ENCODE data around the gene UBL7. TPM values are rescaled to one million over a fixed set of nuclear protein-coding genes. Genes with fewer than 3 reads are reported as not detected.

Gene UBL7
- total RNA-seq, 1 experiment from 2014 or later, result 47.5 TPM

GRCh38 chr15:74420193-74420905 lies 40.6 kb downstream of the UBL7 start:
- Histone ChIP-seq H2BK12ac (ENCODE audit: insufficient read length, low read depth, low read length) (no peak overlapping the region), H2BK5ac (ENCODE audit: insufficient read length, low read length) (no peak overlapping the region), H2BK120ac (ENCODE audit: low read depth, low read length, poor library complexity, severe bottlenecking) (no peak overlapping the region), H2BK15ac (ENCODE audit: low read depth, low read length) (no peak overlapping the region), H4K20me1 (ENCODE audit: control insufficient read depth, insufficient read depth, insufficient read length) (no peaks in the 10 kb centered on the region), H4K5ac (ENCODE audit: insufficient read length, low read depth, low read length) (no peak overlapping the region), H2BK20ac (ENCODE audit: low read depth, low read length, poor library complexity, severe bottlenecking) (no peak overlapping the region), H2AFZ (ENCODE audit: low read length) (no peak overlapping the region), H3K56ac (ENCODE audit: insufficient read length, low read depth, low read length) (no peak overlapping the region), H3K79me2 (ENCODE audit: insufficient read depth, low read length) (0 out of 2 replicates have a peak, but pooled peaks cover 2% of the 10 kb centered on the region), H3K79me1 (ENCODE audit: insufficient read depth, low read depth, low read length, poor library complexity, severe bottlenecking) (no peaks in the 10 kb centered on the region), H3K9ac (ENCODE audit: extremely low read depth, insufficient read length, low read length) (no peak overlapping the region), H3K4ac (ENCODE audit: low read depth, low read length) (no peak overlapping the region), H3K18ac (ENCODE audit: insufficient read length, low read depth, low read length) (no peak overlapping the region), H3K4me1 (ENCODE audit: insufficient read depth, low read length) (peaks cover 7% of the 10 kb centered on the region; the same call in 1 of the 2 replicates), H3K4me2 (ENCODE audit: insufficient read depth, insufficient read length, low read length) (no peak overlapping the region), H4K91ac (ENCODE audit: insufficient read length, low read depth, low read length) (no peak overlapping the region), H3K9me3 (ENCODE audit: control insufficient read depth, low read depth, low read length) (no peaks in the 10 kb centered on the region), H2AK5ac (ENCODE audit: insufficient read length, low read length) (no peak overlapping the region), H3K14ac (ENCODE audit: insufficient read depth, low read length) (no peak overlapping the region), H4K8ac (replicated peaks; ENCODE audit: insufficient read length, low read depth, low read length) (no peak overlapping the region), H3K27ac (ENCODE audit: insufficient read length, low read depth, low read length) (no peak overlapping the region), H3T11ph (ENCODE audit: low read length) (no peak overlapping the region), H3K27me3 (ENCODE audit: insufficient read depth, low read length) (no peaks in the 10 kb centered on the region), H3K23me2 (ENCODE audit: insufficient read length, low read depth, low read length, poor library complexity, severe bottlenecking) (no peaks in the 10 kb centered on the region), H3K23ac (ENCODE audit: insufficient read length, low read depth, low read length) (no peak overlapping the region)
- TF ChIP-seq, protein P1, sequence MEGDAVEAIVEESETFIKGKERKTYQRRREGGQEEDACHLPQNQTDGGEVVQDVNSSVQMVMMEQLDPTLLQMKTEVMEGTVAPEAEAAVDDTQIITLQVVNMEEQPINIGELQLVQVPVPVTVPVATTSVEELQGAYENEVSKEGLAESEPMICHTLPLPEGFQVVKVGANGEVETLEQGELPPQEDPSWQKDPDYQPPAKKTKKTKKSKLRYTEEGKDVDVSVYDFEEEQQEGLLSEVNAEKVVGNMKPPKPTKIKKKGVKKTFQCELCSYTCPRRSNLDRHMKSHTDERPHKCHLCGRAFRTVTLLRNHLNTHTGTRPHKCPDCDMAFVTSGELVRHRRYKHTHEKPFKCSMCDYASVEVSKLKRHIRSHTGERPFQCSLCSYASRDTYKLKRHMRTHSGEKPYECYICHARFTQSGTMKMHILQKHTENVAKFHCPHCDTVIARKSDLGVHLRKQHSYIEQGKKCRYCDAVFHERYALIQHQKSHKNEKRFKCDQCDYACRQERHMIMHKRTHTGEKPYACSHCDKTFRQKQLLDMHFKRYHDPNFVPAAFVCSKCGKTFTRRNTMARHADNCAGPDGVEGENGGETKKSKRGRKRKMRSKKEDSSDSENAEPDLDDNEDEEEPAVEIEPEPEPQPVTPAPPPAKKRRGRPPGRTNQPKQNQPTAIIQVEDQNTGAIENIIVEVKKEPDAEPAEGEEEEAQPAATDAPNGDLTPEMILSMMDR (conservative IDR thresholded peaks at IDR 0.05), result no peak
- Mint-ChIP-seq H3K4me3 (no peak overlapping the region), H3K9me3 (no peaks in the 10 kb centered on the region), H3K27me3 (ENCODE audit: low read depth) (no peaks in the 10 kb centered on the region; the same call in 1 of the 2 replicates), H3K4me1 (peaks cover 29 to 42% of the 10 kb centered on the region in 2 experiments), H3K36me3 (ENCODE audit: insufficient read depth in 1 of 3, low read depth in 3 of 3) (peaks cover 5 to 6% (median 5%) of the 10 kb centered on the region in 3 experiments; a peak in 6 of 7 replicates), H3K27ac (no peak overlapping the region; a peak in 1 of 7 replicates)
- WGBS (ENCODE audit: extremely low coverage, insufficient read length, low lambda C conversion rate), result no CpG with 5 or more reads among the region's 10 CpGs
- no peak for DNase-seq

All from H9 (cell line).